ENCODE data around the gene NSD2.

NSD2 gene

DNA sequence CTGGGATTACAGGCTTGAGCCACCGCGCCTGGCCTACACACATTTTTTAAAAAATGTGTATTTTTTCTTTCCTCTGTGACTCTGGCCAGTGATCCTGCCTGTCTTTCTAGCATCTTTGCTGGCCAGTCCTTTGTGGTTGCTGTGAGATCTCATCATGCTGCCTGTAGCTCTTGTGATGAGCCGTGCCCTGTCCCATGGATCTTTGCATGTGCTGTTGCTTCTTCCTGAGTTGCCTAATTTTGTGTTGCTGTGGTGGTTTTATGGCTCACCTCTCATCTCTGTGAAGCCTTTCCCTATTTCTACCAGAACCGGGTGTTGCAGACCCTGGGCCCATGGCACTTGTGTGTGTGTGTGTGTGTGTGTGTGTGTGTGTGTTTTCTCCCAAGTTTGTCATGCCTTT lies 8.3 kb downstream of the NSD2 start:
- ChIA-PET CTCF (interaction anchor here (0.7 to 2.2 kb wide), 2 partner anchors 20 to 38 kb away, joined by 3 to 9 read pairs; no protein-coding TSS in a partner anchor), POLR2A (no interaction called here)
- H3K36me3 ChIP-seq (ENCODE audit: control insufficient read depth in 2 of 2, insufficient read depth in 1 of 2, low read length in 2 of 2) = no peaks in the 10 kb centered on the region; a peak in 1 of 3 replicates
- no peak overlapping the region for H3K27ac ChIP-seq (ENCODE audit: extremely low read depth, low read depth, low read length)
- H3K4me3 ChIP-seq (ENCODE audit: low read depth, low read length) = no peak overlapping the region
- TF ChIP-seq SCRT2 (tag by site-specific recombination; IDR thresholded peaks at IDR 0.05) (peak; percentile 92), ZBTB17 (tag by site-specific recombination; IDR thresholded peaks at IDR 0.05) (peak; percentile 79; the same call in 1 of the 2 replicates)
- TF ChIP-seq, protein P1, sequence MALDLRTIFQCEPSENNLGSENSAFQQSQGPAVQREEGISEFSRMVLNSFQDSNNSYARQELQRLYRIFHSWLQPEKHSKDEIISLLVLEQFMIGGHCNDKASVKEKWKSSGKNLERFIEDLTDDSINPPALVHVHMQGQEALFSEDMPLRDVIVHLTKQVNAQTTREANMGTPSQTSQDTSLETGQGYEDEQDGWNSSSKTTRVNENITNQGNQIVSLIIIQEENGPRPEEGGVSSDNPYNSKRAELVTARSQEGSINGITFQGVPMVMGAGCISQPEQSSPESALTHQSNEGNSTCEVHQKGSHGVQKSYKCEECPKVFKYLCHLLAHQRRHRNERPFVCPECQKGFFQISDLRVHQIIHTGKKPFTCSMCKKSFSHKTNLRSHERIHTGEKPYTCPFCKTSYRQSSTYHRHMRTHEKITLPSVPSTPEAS (tag by site-specific recombination; IDR thresholded peaks at IDR 0.05) = no peak; the same call in 1 of the 2 replicates
- no peaks in the 10 kb centered on the region for H3K4me1 ChIP-seq (ENCODE audit: control insufficient read depth, insufficient read depth, low read length)
- H3K9me3 ChIP-seq (ENCODE audit: control insufficient read depth, insufficient read depth, low read depth, low read length) = no peaks in the 10 kb centered on the region

GRCh38 chr4:1880332-1880731 lies 9.1 kb downstream of the NSD2 start:
- no peak overlapping the region for H3K27ac ChIP-seq (ENCODE audit: extremely low read depth, low read depth, low read length)
- no peak overlapping the region for H3K4me3 ChIP-seq (ENCODE audit: low read depth, low read length)
- H3K9me3 ChIP-seq (ENCODE audit: control insufficient read depth, insufficient read depth, low read depth, low read length) = no peaks in the 10 kb centered on the region
- TF ChIP-seq REPIN1 (tag by site-specific recombination; IDR thresholded peaks at IDR 0.05; ENCODE audit: low read depth) = no peak
- no peak for TF ChIP-seq SALL2 (tag by site-specific recombination; IDR thresholded peaks at IDR 0.05; ENCODE audit: borderline replicate concordance)
- TF ChIP-seq TRIM28 (IDR thresholded peaks at IDR 0.05; ENCODE audit: borderline replicate concordance, low read length) = no peak
- TF ChIP-seq ZNF624 (tag by site-specific recombination; IDR thresholded peaks at IDR 0.05) = no peak
- no peak for TF ChIP-seq ZBTB17 (tag by site-specific recombination; IDR thresholded peaks at IDR 0.05)
- TF ChIP-seq ZNF580 (tag by site-specific recombination; IDR thresholded peaks at IDR 0.05) = no peak
- TF ChIP-seq ZNF785 (tag by site-specific recombination; IDR thresholded peaks at IDR 0.05) = no peak
- no peak for TF ChIP-seq ZNF561 (tag by site-specific recombination; IDR thresholded peaks at IDR 0.05; ENCODE audit: borderline replicate concordance)
- TF ChIP-seq ZNF23 (tag by site-specific recombination; IDR thresholded peaks at IDR 0.05; ENCODE audit: borderline replicate concordance) = no peak
- no peak for TF ChIP-seq PATZ1 (tag by site-specific recombination; IDR thresholded peaks at IDR 0.05)
- TF ChIP-seq SCRT1 (tag by site-specific recombination; IDR thresholded peaks at IDR 0.05; ENCODE audit: borderline replicate concordance) = no peak
- no peak for TF ChIP-seq ZNF248 (tag by site-specific recombination; IDR thresholded peaks at IDR 0.05)
- no peak for TF ChIP-seq ZNF302 (tag by site-specific recombination; IDR thresholded peaks at IDR 0.05; ENCODE audit: low read depth)
- TF ChIP-seq KLF7 (tag by site-specific recombination; IDR thresholded peaks at IDR 0.05; ENCODE audit: borderline replicate concordance) = no peak
- H3K4me1 ChIP-seq (ENCODE audit: control insufficient read depth, insufficient read depth, low read length) = no peaks in the 10 kb centered on the region
- CTCF ChIA-PET = interaction anchor here (0.7 to 2.2 kb wide), 2 partner anchors 11 to 19 kb away, joined by 4 to 9 read pairs; no protein-coding TSS in a partner anchor
- no peaks in the 10 kb centered on the region; a peak in 1 of 3 replicates for H3K36me3 ChIP-seq (ENCODE audit: control insufficient read depth in 2 of 2, insufficient read depth in 1 of 2, low read length in 2 of 2)
- POLR2A ChIA-PET = no interaction called here

DNA sequence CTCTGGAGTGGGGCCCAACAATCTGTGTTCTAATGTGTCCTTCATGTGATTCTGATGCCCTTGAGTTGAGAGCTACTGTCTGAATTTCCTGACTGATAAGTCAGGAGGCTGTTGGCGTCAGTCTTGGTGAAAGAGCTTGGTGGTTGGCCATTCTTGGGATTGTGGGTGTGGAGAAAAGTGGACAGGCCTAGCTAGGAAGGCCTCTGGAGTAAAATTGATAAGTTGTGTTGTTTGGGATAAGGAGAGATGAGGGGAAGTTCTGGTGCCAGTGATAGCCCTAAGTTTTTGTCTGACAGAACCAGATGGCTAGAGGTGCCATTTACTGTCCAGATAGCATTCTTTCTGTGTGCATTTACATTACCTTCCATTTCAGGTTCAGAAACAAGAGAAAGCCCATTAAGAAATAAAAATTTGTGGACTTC lies 11.7 kb downstream of the NSD2 start:
- Histone ChIP-seq H3K36me3 (ENCODE audit: control insufficient read depth in 2 of 2, insufficient read depth in 1 of 2, low read length in 2 of 2) (no peaks in the 10 kb centered on the region), H3K4me1 (ENCODE audit: control insufficient read depth, insufficient read depth, low read length) (no peaks in the 10 kb centered on the region), H3K4me3 (ENCODE audit: low read depth, low read length) (no peak overlapping the region), H3K27ac (ENCODE audit: extremely low read depth, low read depth, low read length) (no peak overlapping the region), H3K9me3 (ENCODE audit: control insufficient read depth, insufficient read depth, low read depth, low read length) (no peaks in the 10 kb centered on the region)
- TF ChIP-seq ZNF157 (tag by site-specific recombination; IDR thresholded peaks at IDR 0.05) (no peak), ZNF248 (tag by site-specific recombination; IDR thresholded peaks at IDR 0.05) (no peak), OVOL3 (tag by site-specific recombination; IDR thresholded peaks at IDR 0.05) (no peak), ZFP69B (tag by site-specific recombination; IDR thresholded peaks at IDR 0.05) (no peak), ZNF701 (tag by site-specific recombination; IDR thresholded peaks at IDR 0.05) (no peak), KLF10 (tag by site-specific recombination; IDR thresholded peaks at IDR 0.05) (no peak), ZNF24 (tag by site-specific recombination; IDR thresholded peaks at IDR 0.05) (no peak), SETDB1 (IDR thresholded peaks at IDR 0.05; ENCODE audit: insufficient read length, low read length) (no peak)
- TF ChIP-seq, protein P2, sequence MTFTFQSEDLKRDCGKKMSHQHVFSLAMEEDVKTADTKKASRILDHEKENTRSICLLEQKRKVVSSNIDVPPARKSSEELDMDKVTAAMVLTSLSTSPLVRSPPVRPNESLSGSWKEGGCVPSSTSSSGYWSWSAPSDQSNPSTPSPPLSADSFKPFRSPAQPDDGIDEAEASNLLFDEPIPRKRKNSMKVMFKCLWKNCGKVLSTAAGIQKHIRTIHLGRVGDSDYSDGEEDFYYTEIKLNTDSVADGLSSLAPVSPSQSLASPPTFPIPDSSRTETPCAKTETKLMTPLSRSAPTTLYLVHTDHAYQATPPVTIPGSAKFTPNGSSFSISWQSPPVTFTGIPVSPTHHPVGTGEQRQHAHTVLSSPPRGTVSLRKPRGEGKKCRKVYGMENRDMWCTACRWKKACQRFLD (tag by site-specific recombination; IDR thresholded peaks at IDR 0.05) = no peak
- ChIA-PET POLR2A (interaction anchor here (0.7 to 1.5 kb wide), 3 partner anchors 12 to 152 kb away, joined by 3 to 8 read pairs (median 3); partner anchors contain the start of genes NELFA and NSD2), CTCF (interaction anchor here (1.2 to 1.3 kb wide), 2 partner anchors 16 to 17 kb away, joined by 4 read pairs; no protein-coding TSS in a partner anchor)
